Left ventricle myocardium inferior (tissue), 1 donor: ENCODE data around the gene SPIN3. TPM values are rescaled to one million over a fixed set of nuclear protein-coding genes. Genes with fewer than 3 reads are reported as not detected.

ENCODE experiments used
- DNase-seq: peaks from one replicate; pipeline ENCODE4 v3.0.0-alpha.2; 2020
- H3K27ac ChIP-seq: fragments of 200-600 bp; replicated peaks from 2 replicates; pipeline ENCODE4 v1.8.0; 2021
- H3K27me3 ChIP-seq: fragments of 200-600 bp; 2 replicates; pipeline ENCODE4 v1.8.0; 2021; ENCODE audit warnings: low read depth
- H3K36me3 ChIP-seq: fragments of 200-600 bp; 2 replicates; pipeline ENCODE4 v1.8.0; 2021
- H3K4me1 ChIP-seq: fragments of 200-600 bp; 2 replicates; pipeline ENCODE4 v1.8.0; 2021
- H3K4me3 ChIP-seq: fragments of 200-600 bp; 2 replicates; pipeline ENCODE4 v1.8.0; 2021; ENCODE audit warnings: mild to moderate bottlenecking, moderate library complexity
- H3K9me3 ChIP-seq: fragments of 200-600 bp; replicated peaks from 2 replicates; pipeline ENCODE4 v1.8.0; 2021
- CTCF ChIP-seq: fragments of 200-600 bp; IDR thresholded peaks from 2 replicates; pipeline ENCODE4 v1.8.0; 2021; ENCODE audit warnings: antibody characterized with exemption, mild to moderate bottlenecking, borderline replicate concordance
- intact Hi-C: fragments of 100-400 bp; cut with micrococcal nuclease; formaldehyde crosslinking; loops from one replicate; pipeline ENCODE4 v1.11.0; 2022
- total RNA-seq: library from RNA; stranded (reverse); fragmentation: NEBNext Ultra II Directional; extraction: Animal tissue kit (Norgen Biotek cat#: 25700); gene quantifications from one replicate; pipeline ENCODE4 v1.2.1, GENCODE V29; 2021
- donor health status: DM: no; HTN: yes; CAD: no; lungs with severe emphysema.

SPIN3 gene
- total RNA-seq, 1 donor from 2014 or later = 3.5 TPM

- Histone ChIP-seq H3K27me3 (no peaks in the 10 kb centered on the region), H3K4me3 (no peak overlapping the region), H3K9me3 (no peaks in the 10 kb centered on the region), H3K36me3 (no peaks in the 10 kb centered on the region), H3K27ac (no peak overlapping the region), H3K4me1 (no peaks in the 10 kb centered on the region)
- intact Hi-C loops = no loop called here
- TF ChIP-seq CTCF = peak; percentile 66
- no peak for DNase-seq
Measured at GRCh38 chrX:56978172-56978571, 17.2 kb downstream of the SPIN3 start.

GRCh38 chrX:56975611-56976010, 19.7 kb downstream of the SPIN3 start:
- no peaks in the 10 kb centered on the region for H3K4me1 ChIP-seq
- no peak for TF ChIP-seq CTCF
- H3K36me3 ChIP-seq = no peaks in the 10 kb centered on the region
- no peaks in the 10 kb centered on the region for H3K9me3 ChIP-seq
- no peak overlapping the region for H3K27ac ChIP-seq
- intact Hi-C loops = no loop called here
- H3K27me3 ChIP-seq = no peaks in the 10 kb centered on the region
- H3K4me3 ChIP-seq = no peak overlapping the region
- DNase-seq = no peak

- no peak overlapping the region for H3K4me3 ChIP-seq
- H3K36me3 ChIP-seq = no peaks in the 10 kb centered on the region
- no peak overlapping the region for H3K27ac ChIP-seq
- no peaks in the 10 kb centered on the region for H3K4me1 ChIP-seq
- no peak for DNase-seq
- no peaks in the 10 kb centered on the region for H3K9me3 ChIP-seq
- intact Hi-C loops = no loop called here
- no peaks in the 10 kb centered on the region for H3K27me3 ChIP-seq
- TF ChIP-seq CTCF = no peak
Measured at GRCh38 chrX:56974408-56974807, 20.9 kb downstream of the SPIN3 start.

GRCh38 chrX:56969559-56969958, 25.8 kb downstream of the SPIN3 start:
- no peak for TF ChIP-seq CTCF
- Histone ChIP-seq H3K4me1 (no peaks in the 10 kb centered on the region), H3K4me3 (no peak overlapping the region), H3K27ac (no peak overlapping the region), H3K27me3 (no peaks in the 10 kb centered on the region), H3K36me3 (no peaks in the 10 kb centered on the region), H3K9me3 (no peaks in the 10 kb centered on the region)
- intact Hi-C loops = no loop called here
- no peak for DNase-seq

GRCh38 chrX:56968980-56969379, 26.4 kb downstream of the SPIN3 start:
- Histone ChIP-seq H3K27me3 (no peaks in the 10 kb centered on the region), H3K9me3 (no peaks in the 10 kb centered on the region), H3K4me3 (no peak overlapping the region), H3K27ac (no peak overlapping the region), H3K4me1 (no peaks in the 10 kb centered on the region), H3K36me3 (no peaks in the 10 kb centered on the region)
- DNase-seq = no peak
- no peak for TF ChIP-seq CTCF
- intact Hi-C loops = no loop called here

- intact Hi-C loops = no loop called here
- DNase-seq = no peak
- Histone ChIP-seq H3K4me3 (no peak overlapping the region), H3K27ac (no peak overlapping the region), H3K9me3 (no peaks in the 10 kb centered on the region), H3K27me3 (no peaks in the 10 kb centered on the region), H3K36me3 (no peaks in the 10 kb centered on the region), H3K4me1 (no peaks in the 10 kb centered on the region)
- no peak for TF ChIP-seq CTCF
Measured at GRCh38 chrX:56963377-56963776, 32.0 kb downstream of the SPIN3 start.
